ENCODE measurements around the gene TNPO3.
"Not testable (repeated sequence)": the region's sequence is repeated elsewhere in the genome, so short reads cannot be mapped to it uniquely, and the experiment has no call there.

Gene TNPO3

GRCh38 chr7:128919881-128920799 lies 134.8 kb downstream of the TNPO3 start:
- DNase-seq: no peak

GRCh38 chr7:128919241-128919640 lies 135.7 kb downstream of the TNPO3 start:
- DNase-seq: no peak

- DNase-seq: no peak
Measured at GRCh38 chr7:128918016-128918665, 136.8 kb downstream of the TNPO3 start.

GRCh38 chr7:128917122-128917521 lies 137.8 kb downstream of the TNPO3 start:
- no peak for DNase-seq

- DNase-seq: no peak
Measured at GRCh38 chr7:128916643-128916915, 138.3 kb downstream of the TNPO3 start.

GRCh38 chr7:128915841-128916642 lies 138.9 kb downstream of the TNPO3 start:
- no peak for DNase-seq

- no peak for DNase-seq
Measured at GRCh38 chr7:128915271-128915819, 139.6 kb downstream of the TNPO3 start.

- no peak for DNase-seq
Measured at GRCh38 chr7:128914566-128915151, 140.3 kb downstream of the TNPO3 start.

GRCh38 chr7:128913870-128914565 lies 140.9 kb downstream of the TNPO3 start:
- DNase-seq: no peak

GRCh38 chr7:128912709-128913495 lies 142.0 kb downstream of the TNPO3 start:
- DNase-seq: not testable (repeated sequence)

- DNase-seq: no peak
Measured at GRCh38 chr7:128912281-128912680, 142.6 kb downstream of the TNPO3 start.

- peak; percentile 24 for DNase-seq
Measured at GRCh38 chr7:128911423-128912031, 143.4 kb downstream of the TNPO3 start.

- no peak for DNase-seq
Measured at GRCh38 chr7:128910569-128910945, 144.4 kb downstream of the TNPO3 start, which contains the start of gene KCP. KCP (minus strand) TSS chr7:128910709; CDS start chr7:128910676, 33 bp downstream.

- DNase-seq: no peak
Measured at GRCh38 chr7:128909625-128910568, 145.0 kb downstream of the TNPO3 start.

- DNase-seq: no peak
Measured at GRCh38 chr7:128908750-128909624, 145.9 kb downstream of the TNPO3 start.

GRCh38 chr7:128906766-128907559 lies 147.9 kb downstream of the TNPO3 start:
- no peak for DNase-seq

- DNase-seq: no peak
Measured at GRCh38 chr7:128906001-128906765, 148.7 kb downstream of the TNPO3 start.
